HL-60/S4 treated with phorbol 12-myristate 13-acetate at 8.2 ng/mL for 4 days and 3 days (cell line): ENCODE results near the gene SRSF9.
"Not testable (repeated sequence)": the region's sequence is repeated elsewhere in the genome, so short reads cannot be mapped to it uniquely, and the experiment has no call there.

Experiments used
- in situ Hi-C: fragments of 300-500 bp; cut with MboI; formaldehyde crosslinking; loops from 2 replicates; pipeline ENCODE4 v1.15.0; 2022; ENCODE audit warnings: low sequenced_read_pairs

SRSF9 gene

DNA sequence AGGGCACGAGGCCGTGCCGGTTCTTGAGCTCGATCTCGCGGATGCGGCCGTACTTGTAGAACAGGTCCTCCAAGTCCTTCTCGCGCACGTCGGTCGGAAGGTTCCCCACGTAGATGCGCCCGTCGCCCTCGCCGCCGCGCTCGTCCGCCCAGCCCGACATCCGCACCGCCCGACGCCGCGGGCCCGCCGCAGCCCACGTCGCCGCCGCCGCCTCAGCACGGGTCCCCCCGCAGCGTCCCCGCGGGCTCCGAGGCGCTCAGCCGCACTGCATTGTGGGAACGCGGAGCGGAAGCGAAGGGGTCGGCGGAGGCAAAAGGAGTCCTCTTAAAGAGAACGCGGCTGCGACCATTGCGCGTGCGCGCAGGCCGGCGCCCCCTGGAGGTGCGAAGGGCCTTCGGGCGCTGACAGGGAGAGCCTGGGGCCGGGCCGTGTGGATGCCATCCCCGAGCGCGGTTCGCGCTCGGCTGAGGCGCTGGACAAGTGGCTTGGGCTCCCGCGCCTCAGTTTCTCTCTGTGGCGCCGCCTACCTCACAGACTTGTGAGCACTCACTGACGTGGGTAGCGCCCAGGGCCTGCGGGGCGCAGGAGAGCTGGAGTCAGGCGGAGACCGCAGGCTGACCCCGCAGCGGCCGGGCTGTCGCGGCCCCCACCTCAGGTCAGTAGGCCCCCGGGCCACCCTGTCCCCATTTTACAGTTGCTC, at the start of gene SRSF9:
Gene SRSF9, minus strand, starts transcription at position 299 of the 700 bp plus-strand sequence. Its CDS starts 139 bp downstream, at position 160.
- in situ Hi-C loops: no loop called here

GRCh38 chr12:120519324-120519723, 49.8 kb upstream of the SRSF9 start:
- in situ Hi-C loops: not testable (repeated sequence)

DNA sequence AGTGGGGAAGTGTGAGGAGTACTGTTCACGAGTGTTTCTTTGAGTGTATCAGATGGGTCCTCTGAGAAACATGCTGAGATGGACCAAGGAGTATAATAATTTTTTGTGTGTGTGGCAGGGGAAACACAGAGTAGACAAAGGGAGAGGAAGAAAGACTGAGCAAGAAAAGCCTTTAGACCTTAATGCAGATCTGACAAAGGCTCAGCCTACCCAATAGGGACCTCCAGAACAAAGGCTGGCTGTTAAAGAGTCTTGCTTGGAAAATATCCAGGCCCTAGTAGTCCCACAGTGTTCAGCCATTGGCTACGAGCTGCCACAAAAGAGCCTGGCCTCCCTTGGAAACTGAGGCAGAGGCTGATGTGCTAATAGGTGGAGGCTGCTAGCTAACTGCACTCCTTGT, 45.9 kb upstream of the SRSF9 start:
- in situ Hi-C loops: no loop called here

- in situ Hi-C loops: no loop called here
Measured at GRCh38 chr12:120514002-120514401, 44.5 kb upstream of the SRSF9 start.

DNA sequence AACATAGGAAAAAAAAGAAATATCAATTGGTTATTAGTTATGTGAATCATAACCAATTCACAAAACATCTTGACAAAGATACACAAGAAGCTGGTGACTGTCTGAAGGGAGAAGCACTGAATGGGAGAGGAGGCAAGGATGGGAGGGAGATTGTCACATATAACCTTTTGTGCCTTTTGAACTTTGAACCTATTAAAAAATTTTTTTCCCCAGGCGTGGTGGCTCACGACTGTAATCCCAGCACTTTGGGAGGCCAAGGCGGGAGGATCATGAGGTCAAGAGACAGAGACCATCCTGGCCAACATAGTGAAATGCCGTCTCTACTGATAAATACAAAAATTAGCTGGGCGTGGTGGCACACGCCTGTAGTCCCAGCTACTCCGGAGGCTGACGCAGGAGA, 39.0 kb upstream of the SRSF9 start:
- in situ Hi-C loops: no loop called here

- in situ Hi-C loops: no loop called here
Measured at GRCh38 chr12:120504587-120504986, 35.0 kb upstream of the SRSF9 start.

GRCh38 chr12:120500581-120500980, 31.0 kb upstream of the SRSF9 start:
- in situ Hi-C loops: no loop called here

- in situ Hi-C loops: no loop called here
Measured at GRCh38 chr12:120498870-120499515, 29.4 kb upstream of the SRSF9 start.

- in situ Hi-C loops: no loop called here
Measured at GRCh38 chr12:120497524-120498150, 28.1 kb upstream of the SRSF9 start.

- in situ Hi-C loops: no loop called here
Measured at GRCh38 chr12:120496413-120497340, 27.1 kb upstream of the SRSF9 start.

DNA sequence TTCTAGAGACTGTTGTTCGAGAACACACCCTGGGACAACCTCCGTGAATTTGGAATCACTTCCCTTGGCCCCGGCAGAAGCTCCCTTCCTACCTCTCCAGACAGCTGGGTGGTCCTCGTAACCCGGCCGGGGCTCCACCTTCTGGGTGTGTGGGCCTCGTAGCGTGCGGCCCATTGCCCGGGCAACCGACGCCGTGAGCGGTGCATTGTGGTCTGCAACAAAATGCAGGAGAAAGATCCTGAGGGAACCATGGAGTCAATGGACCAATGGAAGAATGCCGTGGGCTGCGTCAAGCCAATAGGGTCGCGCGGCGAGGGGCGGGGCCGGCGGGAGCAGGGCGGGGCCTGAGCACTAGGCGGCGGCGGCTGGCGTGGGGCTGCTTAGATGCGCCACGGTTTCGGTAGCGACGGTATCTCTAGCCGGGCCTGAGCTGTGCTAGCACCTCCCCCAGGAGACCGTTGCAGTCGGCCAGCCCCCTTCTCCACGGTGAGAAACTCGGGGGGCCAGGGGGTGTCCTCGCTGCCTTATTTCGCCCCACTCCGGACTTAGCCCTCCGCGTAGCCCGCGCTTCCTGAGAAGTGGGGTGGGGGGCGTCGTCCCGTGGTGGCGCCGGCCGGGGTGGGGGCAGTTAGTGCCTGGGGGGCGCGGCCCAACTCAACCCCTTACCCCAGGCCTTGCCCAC, 26.3 kb upstream of the SRSF9 start, which contains the start of gene DYNLL1:
Gene DYNLL1, plus strand, starts transcription at position 383 of the 682 bp plus-strand sequence. CDS start 309 bp downstream, outside the sequence.
- in situ Hi-C loops: no loop called here

- in situ Hi-C loops: no loop called here
Measured at GRCh38 chr12:120495186-120495730, 25.7 kb upstream of the SRSF9 start.

GRCh38 chr12:120490833-120491512, 21.4 kb upstream of the SRSF9 start:
- in situ Hi-C loops: no loop called here

GRCh38 chr12:120490325-120490724, 20.8 kb upstream of the SRSF9 start:
- in situ Hi-C loops: no loop called here

DNA sequence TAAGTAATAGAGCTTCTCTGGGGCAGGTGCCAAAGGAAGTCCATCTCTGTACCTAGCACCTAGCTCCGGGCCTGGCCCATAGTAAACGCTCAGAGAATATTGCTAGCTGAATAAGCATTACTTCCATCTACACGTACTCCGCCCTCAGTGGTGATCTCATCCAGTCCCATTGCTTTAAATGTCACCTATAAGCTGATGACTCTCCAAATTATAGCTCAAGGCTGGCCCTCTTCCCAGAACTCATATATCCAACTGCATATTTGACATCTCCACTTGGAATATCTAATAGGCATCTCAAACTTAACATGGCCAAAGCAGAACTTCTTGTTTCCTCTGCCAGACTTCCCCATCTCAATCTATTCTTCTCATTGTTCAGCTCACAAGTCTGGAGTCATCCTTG, 19.5 kb upstream of the SRSF9 start:
- in situ Hi-C loops: no loop called here

DNA sequence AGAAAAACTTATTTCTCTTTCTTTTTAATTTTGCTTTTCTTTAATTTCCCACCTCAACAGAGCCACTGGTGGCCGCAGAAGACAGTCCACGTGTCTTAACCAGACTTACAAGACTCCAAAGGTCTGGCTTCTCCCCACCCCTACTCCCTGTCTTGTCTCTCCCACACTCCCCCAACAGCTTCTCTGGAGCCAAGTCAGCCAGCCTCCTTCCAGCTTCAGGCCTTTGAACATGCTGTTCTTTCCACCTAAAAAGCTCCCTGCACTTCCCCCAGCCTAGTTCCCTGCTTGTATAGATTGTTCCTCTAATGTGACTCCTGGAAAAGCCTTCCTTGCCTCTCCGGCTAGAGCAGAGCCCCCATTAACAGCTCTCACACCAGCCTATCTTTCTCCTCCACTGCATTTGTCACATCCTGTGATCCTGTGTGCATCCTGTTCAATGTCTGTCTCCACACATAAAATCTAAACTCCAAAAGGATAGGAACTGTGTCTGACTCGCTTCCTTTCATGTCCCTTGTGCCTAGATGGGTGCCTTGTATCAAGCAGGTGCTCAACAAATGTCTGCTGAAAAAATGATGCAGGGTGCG, 18.6 kb upstream of the SRSF9 start:
- in situ Hi-C loops: no loop called here

GRCh38 chr12:120487552-120487951, 18.0 kb upstream of the SRSF9 start:
- in situ Hi-C loops: not testable (repeated sequence)

DNA sequence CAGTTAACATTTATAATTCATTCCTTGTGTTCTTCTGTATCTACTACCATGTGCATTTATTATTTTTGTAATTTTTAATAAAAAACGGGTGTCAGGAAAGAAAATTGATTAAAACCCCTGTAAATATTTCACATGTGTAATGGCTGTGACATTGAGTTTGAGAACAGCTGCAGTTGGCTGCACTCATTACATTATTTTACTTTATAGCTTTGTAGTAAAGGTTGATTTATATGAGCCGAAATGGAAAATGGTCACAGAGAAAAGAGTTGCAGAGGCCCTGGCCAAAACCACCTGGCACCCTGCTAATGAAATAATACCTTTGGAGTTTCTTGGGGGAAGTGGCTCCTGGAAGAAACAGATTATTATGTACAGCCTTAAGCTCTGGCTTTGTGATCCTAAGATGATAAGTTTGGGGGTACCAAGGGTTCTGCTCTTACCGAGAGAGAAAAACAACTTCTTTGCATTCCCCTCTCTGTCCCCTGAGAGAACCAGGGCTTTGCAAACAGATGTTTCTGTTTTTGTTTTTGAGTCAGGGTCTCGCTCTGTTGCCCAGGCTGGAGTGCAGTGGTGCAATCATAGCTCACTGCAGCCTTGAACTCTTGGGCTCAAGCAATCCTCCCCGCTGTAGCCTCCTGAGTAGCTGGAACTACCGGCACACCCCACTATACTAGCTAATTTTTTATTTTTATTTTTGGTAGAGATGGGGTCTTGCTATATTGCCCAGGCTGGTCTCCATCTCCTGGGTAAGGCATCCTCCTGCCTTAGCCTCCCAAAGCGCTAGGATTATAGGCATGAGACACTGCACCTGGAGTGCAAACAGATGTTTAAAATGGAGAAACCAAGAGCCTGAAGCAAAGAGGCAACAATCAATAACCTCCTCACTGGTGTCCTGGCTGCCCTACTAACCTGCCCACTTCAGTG, 16.7 kb upstream of the SRSF9 start:
- in situ Hi-C loops: no loop called here
